Endodermal cell (in vitro differentiated cells): ENCODE data around the gene C1QTNF12. TPM values are rescaled to one million over a fixed set of nuclear protein-coding genes. Genes with fewer than 3 reads are reported as not detected.

Source experiments
- DNase-seq: peaks from one replicate; pipeline ENCODE4 v3.0.0-alpha.2; 2017
- H3K27ac ChIP-seq: 2 replicates; pipeline ENCODE4 v1.5.1; 2013; ENCODE audit warnings: mild to moderate bottlenecking, low read depth, low read length, moderate library complexity
- H3K27me3 ChIP-seq: 2 replicates; pipeline ENCODE4 v1.6.1; 2013; ENCODE audit warnings: mild to moderate bottlenecking, low read length, moderate library complexity; ENCODE audit not compliant: insufficient read depth, control insufficient read depth, poor library complexity, severe bottlenecking
- H3K36me3 ChIP-seq: 2 replicates; pipeline ENCODE4 v1.7.0; 2013; ENCODE audit warnings: mild to moderate bottlenecking, low read length, moderate library complexity; ENCODE audit not compliant: control insufficient read depth, insufficient read depth
- H3K4me1 ChIP-seq: one replicate; pipeline ENCODE4 v1.7.0; 2013; ENCODE audit warnings: low read length; ENCODE audit not compliant: control insufficient read depth, insufficient read depth
- H3K4me3 ChIP-seq: 2 replicates; pipeline ENCODE4 v1.5.1; 2013; ENCODE audit warnings: mild to moderate bottlenecking, low read length, moderate library complexity
- H3K9ac ChIP-seq: 2 replicates; pipeline ENCODE4 v1.6.1; 2013; ENCODE audit warnings: mild to moderate bottlenecking, low read length, moderate library complexity; ENCODE audit not compliant: poor library complexity, severe bottlenecking; ENCODE audit errors: extremely low read depth
- H3K9me3 ChIP-seq: 2 replicates; pipeline ENCODE4 v1.6.1; 2013; ENCODE audit warnings: mild to moderate bottlenecking, low read length, moderate library complexity; ENCODE audit not compliant: control insufficient read depth
- H3K27ac Mint-ChIP-seq: 2 replicates; pipeline ENCODE4 v1.8.0; 2020; ENCODE audit warnings: mixed read lengths
- H3K27me3 Mint-ChIP-seq: 2 replicates; pipeline ENCODE4 v1.8.0; 2021; ENCODE audit warnings: mild to moderate bottlenecking, mixed read lengths; ENCODE audit not compliant: insufficient read depth
- H3K36me3 Mint-ChIP-seq: 2 replicates; pipeline ENCODE4 v1.8.0; 2020; ENCODE audit warnings: low read depth, mixed read lengths
- H3K4me1 Mint-ChIP-seq: 2 replicates; pipeline ENCODE4 v1.8.0; 2020; ENCODE audit warnings: mixed read lengths
- H3K4me3 Mint-ChIP-seq: 2 replicates; pipeline ENCODE4 v1.8.0; 2020; ENCODE audit warnings: mild to moderate bottlenecking, moderate library complexity, mixed read lengths
- H3K9me3 Mint-ChIP-seq: 2 replicates; pipeline ENCODE4 v1.8.0; 2020; ENCODE audit warnings: mild to moderate bottlenecking, mixed read lengths
- WGBS, 2 experiments: methylation state at CpG; one replicate each; pipeline versions ENCODE4 v1.1.5 to v1.1.7; 2013; ENCODE audit warnings: missing lambda C conversion rate in 2 of 2, mixed read lengths in 1 of 2; ENCODE audit not compliant: insufficient coverage in 1 of 2, insufficient read length in 1 of 2; 5-methylcytosine and 5-hydroxymethylcytosine counted together
- total RNA-seq, 2 donors: library from RNA; stranded (reverse); fragmentation: NEBNext Ultra II Directional in 1 of 2; extraction: Animal tissue kit (Norgen Biotek cat#: 25700) in 1 of 2; gene quantifications; 2 replicates in 1 of 2; 3 replicates in 1 of 2; pipeline ENCODE4 v1.2.1, GENCODE V29; 2021
- TF ChIP-seq, protein P1 (sequence below): fragments of 200-600 bp; sonication (generic); conservative IDR thresholded peaks from 2 replicates; pipeline ENCODE4 v1.5.0; 2021; ENCODE audit warnings: antibody characterized with exemption, mild to moderate bottlenecking

The C1QTNF12 gene
- total RNA-seq, 2 donors from 2014 or later, result 8.1 to 13.5 TPM

DNA sequence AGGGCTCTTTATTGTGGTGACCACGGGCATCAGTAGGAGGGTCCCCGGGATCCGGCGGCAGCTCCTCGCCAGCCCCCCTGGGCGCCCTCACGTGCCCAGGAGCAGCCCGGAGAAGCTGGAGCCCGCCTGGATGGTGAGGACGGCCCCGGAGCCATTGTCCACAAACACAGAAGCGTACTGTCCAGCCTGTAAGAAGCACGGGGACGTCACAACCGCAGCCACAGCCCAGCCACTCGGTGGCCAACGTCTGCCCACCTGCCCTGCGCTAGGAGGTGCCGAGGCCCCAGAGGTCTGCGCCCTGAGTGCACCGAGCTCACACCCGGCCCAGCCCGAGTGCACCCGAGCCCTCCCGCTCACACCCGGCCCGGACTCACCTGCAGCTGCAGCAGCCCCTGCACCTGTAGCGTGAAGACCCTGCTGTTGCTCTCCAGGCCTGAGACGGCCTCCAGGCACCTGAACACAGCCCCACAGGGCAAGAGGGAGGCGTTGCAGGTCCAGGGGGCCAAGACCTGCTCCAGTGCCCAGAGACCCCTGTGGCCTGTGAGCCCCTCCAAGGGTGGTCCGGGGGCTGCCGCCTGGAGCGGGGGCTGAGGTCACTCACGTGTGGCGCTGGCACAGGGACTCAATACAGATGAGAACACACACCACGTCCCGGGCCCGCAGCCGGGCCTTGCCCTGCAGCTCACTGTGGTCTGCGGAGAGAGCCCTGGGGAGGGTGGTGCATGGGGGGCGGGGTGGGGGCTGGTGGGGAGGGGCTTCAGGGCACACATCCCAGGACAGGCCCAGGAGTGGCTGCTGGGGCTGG is 3.9 kb downstream of the C1QTNF12 start:
- H3K27me3 ChIP-seq, result peaks cover 12% of the 10 kb centered on the region
- Mint-ChIP-seq H3K27ac (no peak overlapping the region), H3K9me3 (no peaks in the 10 kb centered on the region), H3K4me1 (no peaks in the 10 kb centered on the region), H3K27me3 (peaks cover 1% of the 10 kb centered on the region), H3K36me3 (no peaks in the 10 kb centered on the region), H3K4me3 (no peak overlapping the region)
- DNase-seq, result no peak
- WGBS, 2 experiments, result 94 to 98% methylated on average over 15 to 39 of the region's 41 CpGs
- no peak overlapping the region for H3K9ac ChIP-seq
- no peak overlapping the region for H3K27ac ChIP-seq
- H3K4me1 ChIP-seq, result no peaks in the 10 kb centered on the region
- no peak overlapping the region for H3K4me3 ChIP-seq
- TF ChIP-seq, protein P1, sequence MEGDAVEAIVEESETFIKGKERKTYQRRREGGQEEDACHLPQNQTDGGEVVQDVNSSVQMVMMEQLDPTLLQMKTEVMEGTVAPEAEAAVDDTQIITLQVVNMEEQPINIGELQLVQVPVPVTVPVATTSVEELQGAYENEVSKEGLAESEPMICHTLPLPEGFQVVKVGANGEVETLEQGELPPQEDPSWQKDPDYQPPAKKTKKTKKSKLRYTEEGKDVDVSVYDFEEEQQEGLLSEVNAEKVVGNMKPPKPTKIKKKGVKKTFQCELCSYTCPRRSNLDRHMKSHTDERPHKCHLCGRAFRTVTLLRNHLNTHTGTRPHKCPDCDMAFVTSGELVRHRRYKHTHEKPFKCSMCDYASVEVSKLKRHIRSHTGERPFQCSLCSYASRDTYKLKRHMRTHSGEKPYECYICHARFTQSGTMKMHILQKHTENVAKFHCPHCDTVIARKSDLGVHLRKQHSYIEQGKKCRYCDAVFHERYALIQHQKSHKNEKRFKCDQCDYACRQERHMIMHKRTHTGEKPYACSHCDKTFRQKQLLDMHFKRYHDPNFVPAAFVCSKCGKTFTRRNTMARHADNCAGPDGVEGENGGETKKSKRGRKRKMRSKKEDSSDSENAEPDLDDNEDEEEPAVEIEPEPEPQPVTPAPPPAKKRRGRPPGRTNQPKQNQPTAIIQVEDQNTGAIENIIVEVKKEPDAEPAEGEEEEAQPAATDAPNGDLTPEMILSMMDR, result no peak
- H3K9me3 ChIP-seq, result no peaks in the 10 kb centered on the region
- H3K36me3 ChIP-seq, result no peaks in the 10 kb centered on the region

GRCh38 chr1:1241588-1242219 is 4.8 kb downstream of the C1QTNF12 start:
- Mint-ChIP-seq H3K27me3 (no peaks in the 10 kb centered on the region), H3K4me3 (no peak overlapping the region), H3K4me1 (no peaks in the 10 kb centered on the region), H3K36me3 (no peaks in the 10 kb centered on the region), H3K27ac (no peak overlapping the region), H3K9me3 (no peaks in the 10 kb centered on the region)
- TF ChIP-seq, protein P1, result no peak
- no peak overlapping the region for H3K9ac ChIP-seq
- no peak overlapping the region for H3K27ac ChIP-seq
- H3K4me1 ChIP-seq, result no peaks in the 10 kb centered on the region
- H3K36me3 ChIP-seq, result no peaks in the 10 kb centered on the region
- no peaks in the 10 kb centered on the region for H3K9me3 ChIP-seq
- no peak for DNase-seq
- 93 to 94% methylated on average over 19 to 26 of the region's 26 CpGs for WGBS, 2 experiments
- H3K27me3 ChIP-seq, result peaks cover 5% of the 10 kb centered on the region
- H3K4me3 ChIP-seq, result no peak overlapping the region

GRCh38 chr1:1240822-1241587 is 5.5 kb downstream of the C1QTNF12 start:
- Mint-ChIP-seq H3K9me3 (no peaks in the 10 kb centered on the region), H3K36me3 (no peaks in the 10 kb centered on the region), H3K4me3 (no peak overlapping the region), H3K4me1 (no peaks in the 10 kb centered on the region), H3K27ac (no peak overlapping the region), H3K27me3 (no peaks in the 10 kb centered on the region)
- Histone ChIP-seq H3K27ac (no peak overlapping the region), H3K9me3 (no peaks in the 10 kb centered on the region), H3K4me1 (no peaks in the 10 kb centered on the region), H3K36me3 (no peaks in the 10 kb centered on the region), H3K9ac (no peak overlapping the region), H3K4me3 (no peak overlapping the region), H3K27me3 (no peaks in the 10 kb centered on the region)
- 89 to 90% methylated on average over 18 to 23 of the region's 23 CpGs for WGBS, 2 experiments
- DNase-seq, result no peak
- TF ChIP-seq, protein P1, result no peak
